UCSD-AML1 (cell line): ENCODE data around the gene CKS1B.
"Not testable (repeated sequence)": the region's sequence is repeated elsewhere in the genome, so short reads cannot be mapped to it uniquely, and the experiment has no call there.

Source experiments
- DNase-seq: peaks from one replicate; lab custom pipeline; 2025; ENCODE audit not compliant: unreplicated experiment; lab: John Stamatoyannopoulos, UW

Gene CKS1B

GRCh38 chr1:154983776-154984466 is 9.4 kb downstream of the CKS1B start:
- no peak for DNase-seq

GRCh38 chr1:154986736-154987135 is 12.3 kb downstream of the CKS1B start:
- DNase-seq = not testable (repeated sequence)

GRCh38 chr1:154987326-154987725 is 12.8 kb downstream of the CKS1B start:
- no peak for DNase-seq

GRCh38 chr1:154988058-154988954 is 13.8 kb downstream of the CKS1B start:
- DNase-seq = peak; percentile 29

GRCh38 chr1:154989195-154989860 is 14.8 kb downstream of the CKS1B start:
- no peak for DNase-seq

- DNase-seq = no peak
Measured at GRCh38 chr1:154990276-154990675, 15.8 kb downstream of the CKS1B start.

- peak; percentile 39 for DNase-seq
Measured at GRCh38 chr1:154992721-154993571, 18.5 kb downstream of the CKS1B start.

- DNase-seq = no peak
Measured at GRCh38 chr1:154993572-154994268, 19.2 kb downstream of the CKS1B start, which contains the start of gene LENEP. LENEP (plus strand) TSS chr1:154993586; CDS start chr1:154993608, 22 bp downstream.

GRCh38 chr1:154994269-154994587 is 19.7 kb downstream of the CKS1B start:
- no peak for DNase-seq

- no peak for DNase-seq
Measured at GRCh38 chr1:154994591-154994990, 20.1 kb downstream of the CKS1B start.

GRCh38 chr1:154995301-154995983 is 21.0 kb downstream of the CKS1B start:
- peak; percentile 47 for DNase-seq

GRCh38 chr1:154996966-154997701 is 22.7 kb downstream of the CKS1B start:
- peak; percentile 79 for DNase-seq

- DNase-seq = peak; percentile 34
Measured at GRCh38 chr1:154998201-154998780, 23.8 kb downstream of the CKS1B start.

GRCh38 chr1:154998818-154999570 is 24.5 kb downstream of the CKS1B start:
- peak; percentile 82 for DNase-seq

- DNase-seq = peak; percentile 67
Measured at GRCh38 chr1:154999571-155000410, 25.3 kb downstream of the CKS1B start.

GRCh38 chr1:155000411-155000725 is 25.9 kb downstream of the CKS1B start:
- DNase-seq = no peak
